ENCODE measurements around the gene RNF181. TPM values are rescaled to one million over a fixed set of nuclear protein-coding genes. Genes with fewer than 3 reads are reported as not detected.
A peak's percentile ranks its signal among the peaks of the same experiment; 100 is the strongest.
"Not testable (repeated sequence)": the region's sequence is repeated elsewhere in the genome, so short reads cannot be mapped to it uniquely, and the experiment has no call there.

The RNF181 gene
- total RNA-seq, 1 donor from 2014 or later = 271 TPM

GRCh38 chr2:85599468-85600234, 4.1 kb downstream of the RNF181 start:
- DNase-seq (ENCODE audit: low read depth) = no peak
- no peak for TF ChIP-seq CTCF (IDR thresholded peaks at IDR 0.05; ENCODE audit: insufficient read depth, low read length, poor library complexity, severe bottlenecking)
- H3K36me3 ChIP-seq (ENCODE audit: control insufficient read depth, insufficient read depth, low read length) = no peaks in the 10 kb centered on the region
- H3K4me3 ChIP-seq (ENCODE audit: low read depth, low read length) = no peak overlapping the region
- H3K27me3 ChIP-seq (ENCODE audit: control insufficient read depth, insufficient read depth, low read length) = no peaks in the 10 kb centered on the region

- no peaks in the 10 kb centered on the region for H3K27me3 ChIP-seq (ENCODE audit: control insufficient read depth, insufficient read depth, low read length)
- no peak for DNase-seq (ENCODE audit: low read depth)
- H3K4me3 ChIP-seq (ENCODE audit: low read depth, low read length) = no peak overlapping the region
- H3K36me3 ChIP-seq (ENCODE audit: control insufficient read depth, insufficient read depth, low read length) = no peaks in the 10 kb centered on the region
- no peak for TF ChIP-seq CTCF (IDR thresholded peaks at IDR 0.05; ENCODE audit: insufficient read depth, low read length, poor library complexity, severe bottlenecking)
Measured at GRCh38 chr2:85600235-85600575, 4.7 kb downstream of the RNF181 start.

- Histone ChIP-seq H3K4me3 (ENCODE audit: low read depth, low read length) (peak overlapping the region; percentile 61), H3K36me3 (ENCODE audit: control insufficient read depth, insufficient read depth, low read length) (no peaks in the 10 kb centered on the region), H3K27me3 (ENCODE audit: control insufficient read depth, insufficient read depth, low read length) (no peaks in the 10 kb centered on the region)
- no peak for TF ChIP-seq CTCF (IDR thresholded peaks at IDR 0.05; ENCODE audit: insufficient read depth, low read length, poor library complexity, severe bottlenecking)
- no peak for DNase-seq (ENCODE audit: low read depth)
Measured at GRCh38 chr2:85600951-85601770, 5.6 kb downstream of the RNF181 start.

- TF ChIP-seq CTCF (IDR thresholded peaks at IDR 0.05; ENCODE audit: insufficient read depth, low read length, poor library complexity, severe bottlenecking) = no peak
- no peak for DNase-seq (ENCODE audit: low read depth)
- peak overlapping the region; percentile 61 for H3K4me3 ChIP-seq (ENCODE audit: low read depth, low read length)
- H3K36me3 ChIP-seq (ENCODE audit: control insufficient read depth, insufficient read depth, low read length) = no peaks in the 10 kb centered on the region
- H3K27me3 ChIP-seq (ENCODE audit: control insufficient read depth, insufficient read depth, low read length) = no peaks in the 10 kb centered on the region
Measured at GRCh38 chr2:85601771-85602475, 6.4 kb downstream of the RNF181 start.

- H3K36me3 ChIP-seq (ENCODE audit: control insufficient read depth, insufficient read depth, low read length) = no peaks in the 10 kb centered on the region
- H3K4me3 ChIP-seq (ENCODE audit: low read depth, low read length) = peak within 1 kb of the TSS; percentile 61
- peak; percentile 63 for DNase-seq (ENCODE audit: low read depth)
- H3K27me3 ChIP-seq (ENCODE audit: control insufficient read depth, insufficient read depth, low read length) = no peaks in the 10 kb centered on the region
- peak; percentile 10 for TF ChIP-seq CTCF (IDR thresholded peaks at IDR 0.05; ENCODE audit: insufficient read depth, low read length, poor library complexity, severe bottlenecking)
Measured at GRCh38 chr2:85602476-85603234, 7.1 kb downstream of the RNF181 start, which contains the start of gene TMEM150A. TSS of gene TMEM150A (minus strand) at chr2:85602698. CDS start at chr2:85601948, 750 bp downstream.

GRCh38 chr2:85604133-85604444, 8.5 kb downstream of the RNF181 start:
- DNase-seq (ENCODE audit: low read depth); H3K27me3 ChIP-seq (ENCODE audit: control insufficient read depth, insufficient read depth, low read length); H3K36me3 ChIP-seq (ENCODE audit: control insufficient read depth, insufficient read depth, low read length); H3K4me3 ChIP-seq (ENCODE audit: low read depth, low read length): not testable (repeated sequence)

Measured in kidney epithelial cell (primary cell).